ENCODE measurements around the gene KLRK1.
"Not testable (repeated sequence)": the region's sequence is repeated elsewhere in the genome, so short reads cannot be mapped to it uniquely, and the experiment has no call there.

KLRK1 gene

DNA sequence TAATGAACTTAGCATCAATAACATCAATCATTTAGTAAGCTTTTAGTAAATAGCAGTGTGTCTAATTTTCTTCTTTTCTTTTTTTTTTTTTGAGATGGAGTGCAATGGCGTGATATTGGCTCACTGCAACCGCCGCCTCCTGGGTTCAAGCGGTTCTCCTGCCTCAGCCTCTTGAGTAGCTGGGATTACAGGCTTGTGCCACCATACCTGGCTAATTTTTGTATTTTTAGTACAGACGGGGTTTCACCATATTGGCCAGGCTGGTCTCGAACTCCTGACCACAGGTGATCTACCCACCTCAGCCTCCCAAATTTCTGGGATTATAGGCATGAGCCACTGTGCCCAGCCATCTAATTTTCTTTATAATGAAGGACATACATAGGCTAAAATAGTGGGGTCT is 2.3 kb downstream of the KLRK1 start:
- DNase-seq, result not testable (repeated sequence)

DNA sequence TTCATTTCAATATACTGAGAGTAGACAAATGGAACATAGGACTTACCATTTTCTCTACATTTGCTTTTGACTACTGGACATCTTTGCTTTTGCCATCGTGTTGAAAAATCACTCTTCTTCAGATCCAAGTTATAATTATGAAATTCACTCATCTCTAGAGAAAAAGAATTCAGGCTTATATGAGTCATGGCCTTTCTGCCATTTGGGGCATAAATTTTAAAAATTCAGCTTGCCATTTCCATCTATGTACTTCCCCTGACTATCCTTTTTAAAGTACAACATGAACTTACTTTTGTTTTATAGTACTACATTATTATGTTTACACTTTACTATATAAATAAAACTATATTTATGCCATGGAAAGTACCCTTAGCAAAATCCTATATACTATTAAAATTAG is 3.0 kb downstream of the KLRK1 start:
- no peak for DNase-seq

DNA sequence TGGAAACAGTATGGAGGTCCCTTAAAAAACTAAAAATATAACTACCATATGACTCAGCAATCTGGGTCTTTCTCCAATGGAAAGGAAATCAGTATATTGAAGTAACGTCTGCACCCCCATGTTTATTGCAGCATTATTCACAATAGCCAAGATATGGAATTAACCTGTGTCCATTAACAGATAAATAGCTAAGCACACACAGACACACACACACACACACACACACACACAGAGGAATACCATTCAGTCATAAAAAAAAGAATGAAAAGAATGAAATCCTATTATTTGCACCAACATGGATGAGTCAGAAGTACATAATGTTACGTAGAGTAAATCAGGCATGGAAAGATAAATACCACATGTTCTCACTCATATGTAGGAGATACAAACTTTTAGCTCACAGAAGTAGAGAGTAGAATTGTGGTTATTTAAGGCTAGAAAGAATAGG is 4.7 kb downstream of the KLRK1 start:
- no peak for DNase-seq

DNA sequence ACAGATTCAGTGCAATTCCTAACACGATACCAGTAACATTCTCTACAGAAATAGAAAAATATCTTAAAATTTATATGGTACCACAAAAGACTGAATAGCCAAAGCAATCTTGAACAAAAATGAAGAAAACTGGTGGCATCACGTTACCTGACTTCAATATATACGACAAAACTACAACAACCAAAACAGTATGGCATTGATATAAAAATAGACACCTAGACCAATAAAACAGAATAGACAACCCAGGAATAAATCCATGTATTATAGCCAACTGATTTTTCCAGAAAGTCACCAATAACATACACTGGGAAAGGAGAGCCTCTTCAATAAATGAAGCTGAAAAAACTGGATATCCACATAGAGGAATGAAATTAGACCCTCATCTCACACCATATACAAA is 5.7 kb downstream of the KLRK1 start:
- no peak for DNase-seq

DNA sequence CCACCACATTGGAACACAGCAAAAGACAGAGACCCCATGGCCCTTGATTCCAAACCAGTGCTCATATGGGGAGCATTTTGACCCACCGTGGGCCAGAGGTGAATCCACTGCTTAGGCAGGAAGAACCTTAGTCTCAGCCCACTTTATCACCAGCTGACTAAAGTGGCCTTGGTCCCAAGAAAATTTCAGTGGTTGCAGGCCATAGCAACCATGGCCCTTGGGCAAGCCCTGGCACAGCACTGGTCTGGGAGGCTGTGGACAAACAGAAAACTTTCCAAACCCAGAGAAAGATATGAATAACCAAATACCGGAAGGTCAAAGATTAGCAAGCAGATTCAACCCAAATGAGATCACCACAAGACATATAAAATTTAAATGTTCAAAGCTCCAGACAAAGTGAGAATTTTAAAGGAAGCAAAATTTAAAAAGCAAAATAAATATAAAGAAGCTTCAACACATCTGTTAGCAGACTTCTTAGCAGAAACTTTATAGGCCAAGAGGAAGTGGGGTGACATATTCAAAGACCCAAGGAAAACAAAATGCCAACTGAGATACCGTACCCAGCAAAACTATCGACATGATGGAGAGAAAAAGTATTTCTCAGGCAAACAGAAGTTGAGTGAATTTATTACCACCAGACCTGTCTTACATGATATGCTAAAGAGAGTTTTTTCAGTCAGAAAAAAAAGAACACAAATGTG is 7.8 kb downstream of the KLRK1 start:
- no peak for DNase-seq

DNA sequence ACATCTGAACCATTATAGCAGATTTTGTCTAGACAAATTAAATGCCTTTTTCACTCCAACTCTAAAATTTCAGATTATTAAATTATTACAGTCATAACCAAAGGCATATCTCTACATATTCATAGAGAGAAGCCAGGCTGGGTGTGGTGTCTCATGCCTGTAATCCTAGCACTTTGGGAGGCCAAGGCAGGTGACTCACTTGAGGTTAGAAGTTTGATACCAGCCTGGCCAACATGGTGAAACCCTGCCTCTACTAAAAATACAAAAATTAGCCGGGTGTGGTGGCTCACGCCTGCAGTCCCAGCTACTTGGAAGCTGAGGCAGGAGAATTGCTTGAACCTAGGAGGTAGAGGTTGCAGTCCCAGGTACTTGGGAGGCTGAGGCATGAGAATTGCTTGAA is 11.1 kb downstream of the KLRK1 start:
- DNase-seq, result not testable (repeated sequence)

DNA sequence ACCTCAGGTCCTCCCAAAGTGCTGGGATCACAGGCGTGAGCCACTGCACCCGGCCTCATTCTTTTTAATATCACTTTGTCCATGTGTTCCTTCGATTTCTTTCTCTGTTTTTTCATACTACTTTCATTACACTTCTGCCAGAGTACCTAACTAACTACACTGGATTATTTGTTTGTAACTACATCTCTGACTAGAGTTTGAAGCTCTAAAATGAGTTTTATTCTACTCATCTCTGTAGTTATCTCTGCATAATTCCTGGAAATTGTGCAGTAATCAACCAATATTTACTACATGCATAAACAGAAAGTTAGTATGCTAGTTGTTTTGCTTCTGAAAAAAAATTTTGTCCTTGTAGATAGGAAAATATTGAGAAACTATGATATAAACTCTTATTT is 15.2 kb downstream of the KLRK1 start:
- no peak for DNase-seq

DNA sequence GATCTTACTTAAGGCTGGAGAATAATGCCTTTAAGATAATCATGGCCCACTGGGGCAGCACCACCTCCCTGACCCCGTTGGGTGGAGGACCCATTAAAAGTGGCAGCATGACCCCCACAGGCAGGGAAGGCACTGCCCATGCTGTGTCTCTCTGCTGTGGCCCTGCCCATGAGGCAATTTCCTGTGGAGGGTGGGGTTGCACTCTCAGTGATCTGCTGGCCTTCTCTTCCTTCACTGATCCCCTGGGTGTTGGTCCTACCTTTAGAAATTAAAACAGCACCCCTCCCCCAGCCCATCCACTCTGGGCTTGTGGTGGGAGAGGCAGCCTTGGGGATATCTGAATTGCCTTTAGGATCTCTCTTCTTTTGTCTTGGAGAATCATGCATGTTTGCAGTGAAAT is 17.3 kb downstream of the KLRK1 start:
- DNase-seq, result no peak

DNA sequence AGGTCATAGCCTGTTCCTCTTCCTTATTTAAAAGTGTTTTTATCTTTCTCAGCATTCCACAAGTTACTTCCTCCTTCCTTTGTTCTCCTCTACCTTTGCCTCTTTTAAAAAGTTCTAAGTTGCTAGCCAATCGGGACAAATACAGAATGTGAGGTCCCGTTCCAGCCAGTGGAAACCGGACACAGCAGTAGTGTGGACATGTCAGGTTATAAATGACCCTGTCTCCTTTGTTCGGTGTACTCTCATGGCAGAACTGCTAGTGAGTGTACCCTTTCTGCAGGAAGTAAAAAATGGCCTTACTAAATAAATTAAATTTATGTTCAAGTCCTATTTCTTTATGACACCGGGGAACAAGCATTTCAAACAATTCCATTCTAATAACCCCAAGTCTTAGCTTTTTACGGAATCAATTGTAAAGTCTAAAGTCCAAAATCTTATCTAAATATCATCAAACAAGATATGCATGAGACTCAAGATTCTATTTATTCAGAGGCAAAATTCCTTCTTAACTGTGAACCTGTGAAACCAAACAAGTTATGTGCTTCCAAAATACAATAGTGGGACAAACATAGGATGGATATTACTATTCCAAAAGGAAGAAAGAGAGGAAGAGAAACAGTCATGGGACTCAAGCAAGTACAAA is 17.8 kb downstream of the KLRK1 start:
- not testable (repeated sequence) for DNase-seq

DNA sequence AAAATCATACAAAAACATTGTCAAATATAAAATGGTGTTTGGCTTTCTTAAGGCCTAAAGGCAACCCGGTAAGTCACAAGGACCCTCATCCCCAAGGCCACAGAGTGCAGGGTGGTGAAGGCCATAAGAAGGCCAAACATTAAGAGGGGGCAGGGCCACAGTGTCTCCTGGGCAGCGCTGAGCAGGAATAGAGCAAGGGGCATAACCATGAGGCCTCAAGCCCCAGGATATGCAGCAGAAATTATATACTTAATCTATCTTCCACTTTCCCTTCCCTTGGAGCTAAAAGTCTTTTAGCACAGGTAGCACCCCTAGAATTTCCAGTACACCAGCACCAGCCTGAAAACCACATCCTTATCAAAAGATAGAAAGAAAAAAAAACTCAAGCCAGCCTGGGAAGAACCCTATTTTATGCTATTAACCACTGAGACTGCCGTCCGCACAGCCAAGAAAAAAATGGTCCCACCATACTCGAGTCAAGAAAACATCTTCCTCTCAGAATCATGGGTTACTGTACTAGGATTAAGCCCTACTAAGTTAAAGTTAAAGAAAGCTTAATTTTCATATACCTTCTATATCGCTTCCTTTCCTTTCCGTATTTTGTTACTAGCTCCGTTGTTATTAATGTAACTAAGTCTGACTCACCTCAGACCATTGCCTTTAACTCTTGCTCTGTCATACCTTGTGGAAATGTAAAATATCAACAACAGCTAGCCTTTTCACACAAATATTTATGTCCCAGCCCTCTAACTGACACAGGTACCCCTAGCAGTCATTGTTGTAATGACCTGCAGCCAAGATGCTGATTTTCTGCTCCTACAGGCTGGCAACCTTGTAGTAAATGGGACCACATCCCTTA is 20.1 kb downstream of the KLRK1 start:
- DNase-seq, result no peak

DNA sequence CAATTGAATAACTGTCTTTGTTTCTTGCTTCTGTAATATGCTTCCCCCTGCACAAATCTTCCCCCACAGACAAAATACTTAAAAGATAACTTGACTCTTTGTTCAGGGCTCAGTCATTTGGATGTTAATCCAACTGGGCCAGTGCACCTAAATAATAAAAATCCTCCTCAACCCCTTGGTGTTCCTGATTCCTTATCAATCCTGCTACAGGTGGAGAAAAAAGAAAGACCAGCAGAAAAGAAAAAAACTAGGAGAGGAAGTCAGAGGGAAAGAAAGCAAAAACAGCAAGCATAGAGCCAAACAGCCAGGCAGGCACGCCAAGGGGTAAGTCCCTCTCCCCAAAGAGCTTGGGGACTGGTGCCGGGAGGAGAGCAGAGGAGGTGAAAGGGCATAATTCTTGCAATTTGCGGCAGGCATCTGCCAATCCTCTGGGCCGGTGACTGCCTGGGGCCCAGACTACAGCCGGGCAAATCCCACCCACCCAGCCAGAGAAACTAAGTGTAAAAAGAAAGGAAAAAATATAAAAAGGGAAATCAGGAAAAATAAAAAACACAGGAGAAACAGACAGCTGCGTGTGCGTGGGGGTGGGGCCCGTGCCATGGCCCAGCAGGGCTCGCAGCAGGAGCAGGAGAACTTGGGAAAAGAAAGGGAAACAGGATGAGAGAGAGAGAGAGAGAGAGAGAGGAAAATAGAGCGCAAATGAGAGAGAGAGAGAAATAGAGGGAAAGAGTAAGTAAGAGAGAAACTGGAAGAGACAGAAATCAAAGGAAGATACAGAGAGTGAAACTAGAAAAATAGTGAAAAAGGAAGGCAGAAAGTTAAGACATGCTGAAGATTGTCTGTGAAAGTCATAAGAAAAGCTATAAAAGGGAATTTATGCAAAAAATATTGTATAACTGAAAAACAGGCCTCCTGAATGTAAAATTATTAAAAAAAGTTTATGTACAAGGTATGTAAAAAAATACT is 21.4 kb downstream of the KLRK1 start:
- no peak for DNase-seq

DNA sequence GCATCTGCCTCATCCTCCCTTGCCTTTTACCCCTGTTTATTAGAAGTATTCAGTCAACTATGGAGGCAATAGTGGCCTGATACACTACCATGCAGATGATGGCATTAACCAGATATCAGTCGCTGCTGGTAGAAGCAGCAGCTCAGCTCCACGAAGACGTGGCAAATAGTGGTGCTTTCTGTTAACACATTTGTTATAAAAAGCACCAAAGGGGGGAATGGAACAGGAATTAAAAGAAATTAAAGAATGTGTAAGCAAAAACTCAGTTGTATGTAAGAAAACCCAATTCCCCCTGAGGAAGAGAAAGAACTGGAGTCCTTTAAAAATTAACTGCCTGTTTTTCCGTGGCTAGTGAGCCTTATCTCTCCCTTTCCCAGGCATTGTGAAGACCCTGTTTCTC is 22.1 kb downstream of the KLRK1 start:
- DNase-seq, result not testable (repeated sequence)

DNA sequence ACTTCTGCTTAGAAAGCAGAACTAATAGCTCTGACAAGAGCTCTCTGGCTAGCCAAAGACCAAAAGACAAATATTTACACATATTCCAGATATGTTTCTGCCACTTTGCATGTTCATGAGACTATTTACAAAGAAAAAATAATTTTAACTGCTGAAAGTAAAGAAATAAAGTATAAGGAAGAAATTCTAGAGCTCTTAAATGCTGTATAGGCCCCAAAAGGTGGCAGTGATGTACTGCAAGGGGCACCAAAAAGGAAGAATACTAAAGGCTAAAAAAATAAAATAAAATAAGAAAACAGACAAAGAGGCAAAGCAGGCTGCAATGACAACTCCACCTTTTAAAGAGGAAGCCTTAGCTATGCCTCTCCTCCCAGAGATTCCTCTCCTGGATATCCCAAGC is 23.0 kb downstream of the KLRK1 start:
- DNase-seq, result no peak

DNA sequence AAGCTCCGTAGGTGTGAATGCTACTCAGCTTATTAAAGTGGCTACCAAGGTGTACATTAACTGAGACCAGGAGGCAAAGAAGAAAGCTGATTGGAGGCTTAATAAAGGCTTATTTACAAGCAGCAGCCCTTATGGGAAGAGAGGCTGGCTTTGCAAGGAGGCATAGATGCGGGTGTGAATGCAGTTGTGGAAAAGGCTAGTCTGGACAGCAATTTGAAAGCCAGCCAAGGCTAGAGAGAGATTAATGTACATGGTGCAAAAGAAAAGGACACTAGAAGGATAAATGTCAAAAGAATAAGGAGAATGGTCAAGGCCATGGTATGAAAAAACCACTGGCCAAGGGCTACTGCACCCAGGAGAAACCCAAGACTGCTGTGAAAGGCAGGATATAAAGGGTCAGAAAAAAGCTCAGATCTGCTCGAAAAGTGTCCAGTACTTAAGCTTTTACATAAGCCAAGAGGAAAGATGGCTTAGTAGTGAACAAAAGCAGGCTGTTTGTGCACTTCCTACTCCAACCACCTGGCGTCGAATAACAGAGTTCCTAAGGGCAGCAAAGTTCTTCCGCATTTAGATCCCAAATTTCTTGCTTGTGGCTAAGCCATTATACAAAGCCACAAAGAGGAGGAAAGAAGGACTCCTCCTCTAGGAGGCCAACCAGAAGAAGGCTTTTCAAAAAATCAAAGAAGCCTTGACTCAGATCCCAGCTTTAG is 24.0 kb downstream of the KLRK1 start:
- DNase-seq, result no peak

DNA sequence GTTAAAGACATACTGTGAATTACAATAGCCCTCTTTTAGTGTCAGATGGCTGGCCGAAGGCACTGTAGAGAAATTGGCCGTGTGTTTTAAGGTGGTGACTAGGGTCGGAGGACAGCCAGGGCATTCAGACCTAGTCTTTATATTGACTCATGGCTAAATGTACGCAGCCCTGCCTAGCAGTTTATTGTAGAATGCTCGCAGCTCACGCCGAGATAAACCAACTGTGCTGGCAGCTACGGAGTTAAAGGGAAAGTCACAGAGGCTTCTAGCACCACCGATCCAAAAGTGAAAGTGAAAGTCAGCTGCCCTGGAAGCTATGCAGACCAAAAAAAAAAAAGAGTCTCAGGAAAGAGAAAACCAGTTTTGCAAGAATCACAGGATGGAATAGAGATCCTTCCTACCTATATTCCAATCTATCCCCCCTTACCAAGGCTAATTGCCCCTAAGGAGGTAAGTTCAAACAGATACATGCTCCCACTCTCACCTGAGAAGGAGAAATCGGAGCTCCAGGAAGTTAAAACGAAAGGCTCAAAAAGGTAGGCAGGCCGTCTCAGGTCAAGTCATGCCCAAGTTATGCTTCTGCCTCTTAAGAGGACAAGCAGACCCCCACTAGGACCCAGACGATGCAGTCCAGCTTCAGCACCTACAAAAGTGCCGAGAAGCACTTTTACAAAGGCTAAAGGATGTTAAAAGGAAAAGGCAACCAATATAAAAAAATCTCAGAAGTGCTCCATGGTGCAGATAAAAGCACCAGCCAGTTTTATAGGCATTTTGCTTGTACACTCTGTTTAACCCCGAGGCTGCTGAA is 24.8 kb downstream of the KLRK1 start:
- peak; percentile 63 for DNase-seq

DNA sequence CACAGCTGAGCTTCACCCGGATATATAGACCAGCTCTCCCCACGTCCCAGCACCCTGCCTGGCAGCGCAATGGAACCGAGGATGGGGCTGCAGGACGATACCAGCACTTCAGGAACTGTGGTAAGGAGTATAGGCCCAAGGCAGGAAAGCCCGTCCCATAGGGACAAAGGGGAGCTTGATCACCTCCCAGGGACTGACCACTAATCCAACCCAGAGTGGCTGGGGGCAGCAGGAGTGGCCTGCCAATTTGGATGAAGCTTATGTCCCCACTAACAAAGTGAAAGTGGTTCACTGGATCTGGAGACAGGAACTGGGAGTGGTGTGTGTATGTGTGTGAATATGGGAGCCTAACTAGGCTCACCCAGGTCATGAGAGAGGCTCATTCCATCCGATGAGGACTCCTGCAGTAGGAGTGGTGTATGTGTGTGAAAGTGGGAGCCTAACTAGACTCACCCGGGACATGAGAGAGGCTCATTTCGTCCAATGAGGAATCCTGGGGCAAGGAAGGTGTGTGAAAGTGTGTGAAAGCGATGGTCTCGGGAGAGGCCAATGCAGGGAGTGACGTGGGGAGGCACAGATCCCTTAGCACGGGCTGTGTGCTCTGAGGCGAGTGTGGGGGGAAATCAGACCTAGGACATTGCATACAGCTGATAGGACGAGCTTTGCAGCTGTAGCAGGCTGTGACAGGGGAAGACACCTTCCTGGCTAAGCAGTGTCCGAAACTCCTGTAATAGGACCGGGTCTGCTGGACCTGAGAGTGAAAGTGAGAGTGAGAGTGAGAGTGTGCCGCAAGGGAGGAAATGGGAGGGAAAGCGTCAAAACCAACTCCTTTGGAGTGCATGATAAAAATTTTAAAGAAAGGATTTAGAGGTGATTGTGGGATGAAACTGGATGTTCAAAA is 25.7 kb downstream of the KLRK1 start:
- DNase-seq, result no peak

DNA sequence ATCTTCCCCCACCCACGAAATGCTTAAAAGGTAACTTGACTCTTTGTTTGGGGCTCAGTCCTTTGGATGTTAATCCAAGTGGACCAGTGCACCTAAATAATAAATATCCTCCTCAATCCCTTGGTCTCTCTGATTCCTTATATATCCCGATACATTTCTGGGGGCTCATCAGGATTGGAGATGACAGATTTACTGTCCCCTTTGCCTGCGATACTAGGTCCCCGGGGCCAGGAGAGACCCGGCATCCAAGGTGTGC is 26.3 kb downstream of the KLRK1 start:
- no peak for DNase-seq

DNA sequence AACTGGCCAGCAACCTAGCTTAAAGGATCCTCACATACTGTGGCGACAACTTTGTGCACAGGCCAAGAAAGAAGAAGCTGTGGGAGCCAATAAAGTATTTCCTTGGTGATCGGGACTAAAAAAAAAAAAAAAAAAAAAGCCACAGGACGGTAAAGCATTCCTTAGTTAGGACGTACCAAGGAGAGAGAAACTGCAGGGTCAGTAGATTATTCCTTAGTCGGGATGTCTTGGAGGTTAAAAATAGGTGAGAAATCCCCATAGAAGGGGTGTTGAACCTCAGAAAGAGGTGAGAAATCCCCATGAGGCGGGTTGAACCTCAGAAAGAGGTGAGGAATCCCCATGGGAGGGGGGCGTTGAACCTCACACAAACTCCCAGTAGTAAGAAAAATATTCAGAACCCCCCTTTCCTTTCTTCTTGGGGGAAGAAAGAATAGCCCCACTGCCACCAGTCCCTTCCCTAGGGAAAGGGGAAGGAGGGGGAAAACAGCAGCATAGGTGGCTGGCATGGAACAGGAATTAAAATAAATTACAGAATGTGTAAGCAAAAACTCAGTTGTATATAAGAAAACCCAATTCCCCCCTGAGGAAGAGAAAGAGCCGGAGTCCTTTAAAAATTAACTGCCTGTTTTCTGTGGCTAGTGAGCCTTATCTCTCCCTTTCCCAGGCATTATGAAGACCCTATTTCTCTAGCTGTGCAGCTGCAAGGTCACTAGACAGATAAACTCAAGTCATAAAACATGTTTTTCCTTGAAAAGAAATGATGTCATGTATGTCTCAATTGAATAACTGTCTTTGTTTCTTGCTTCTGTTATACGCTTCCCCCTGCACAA is 26.8 kb downstream of the KLRK1 start:
- no peak for DNase-seq

DNA sequence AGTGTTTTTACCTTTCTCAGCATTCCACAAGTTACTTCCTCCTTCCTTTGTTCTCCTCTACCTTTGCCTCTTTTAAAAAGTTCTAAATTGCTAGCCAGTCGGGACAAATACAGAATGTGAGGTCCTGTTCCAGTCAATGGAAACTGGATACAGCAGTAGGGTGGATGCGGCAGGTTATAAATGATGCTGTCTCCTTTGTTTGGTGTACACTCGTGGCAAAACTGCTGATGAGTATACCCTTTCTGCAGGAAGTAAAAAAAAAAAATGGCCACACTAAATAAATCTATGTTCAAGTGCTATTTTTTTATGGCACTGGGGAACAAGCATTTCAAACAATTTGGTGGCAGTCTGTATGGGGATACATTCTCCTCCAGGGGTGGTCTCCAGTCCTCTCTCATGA is 27.5 kb downstream of the KLRK1 start:
- DNase-seq, result no peak

All from activated naive CD4-positive, alpha-beta T cell treated with anti-CD3 and anti-CD28 coated beads, Interleukin-2, amount 50 U/mL, for 16 hours (primary cell).